ENCODE results near the gene TMPRSS9. TPM values are rescaled to one million over a fixed set of nuclear protein-coding genes. Genes with fewer than 3 reads are reported as not detected.

Gene TMPRSS9
- polyA plus RNA-seq, 1 donor (not counting 4 experiments of a cell fraction or from before 2014, with no cell fraction given): not detected

- Histone ChIP-seq H3K27ac (ENCODE audit: control insufficient read depth, insufficient read depth, low read length) (no peak overlapping the region), H3K4me2 (ENCODE audit: control insufficient read depth, extremely low read depth, insufficient read depth, low read depth, low read length) (no peak overlapping the region), H4K20me1 (ENCODE audit: control insufficient read depth, extremely low read depth, insufficient read depth, low read length) (peaks cover 7% of the 10 kb centered on the region), H3K9me3 (ENCODE audit: control insufficient read depth, low read depth, low read length) (no peaks in the 10 kb centered on the region), H3K9me1 (ENCODE audit: control insufficient read depth, extremely low read depth, insufficient read depth, low read length) (no peaks in the 10 kb centered on the region), H3K9ac (ENCODE audit: control insufficient read depth, extremely low read depth, insufficient read depth, low read length) (no peak overlapping the region), H3K4me1 (ENCODE audit: control insufficient read depth, extremely low read depth, insufficient read depth, low read length) (peaks cover 1% of the 10 kb centered on the region), H3K79me2 (ENCODE audit: control insufficient read depth, insufficient read depth, low read length) (peaks cover 20% of the 10 kb centered on the region), H3K4me3 (ENCODE audit: control insufficient read depth in 2 of 3, extremely low read depth in 1 of 3, insufficient read depth in 2 of 3, low read depth in 1 of 3, low read length in 3 of 3) (no peak overlapping the region), H2AFZ (ENCODE audit: control insufficient read depth, low read length) (no peak overlapping the region), H3K27me3 (ENCODE audit: control insufficient read depth, extremely low read depth, insufficient read depth, low read length) (no peaks in the 10 kb centered on the region), H3K36me3 (ENCODE audit: control insufficient read depth in 2 of 2, extremely low read depth in 1 of 2, insufficient read depth in 2 of 2, low read length in 2 of 2) (peaks cover 10 to 23% of the 10 kb centered on the region in 2 experiments)
- no peak for TF ChIP-seq EZH2 (IDR thresholded peaks at IDR 0.05; ENCODE audit: low read length)
- no peak for TF ChIP-seq CTCF (optimal IDR thresholded peaks at IDR 0.05 in 1 of 3, IDR thresholded peaks at IDR 0.05 in 1 of 3, conservative IDR thresholded peaks at IDR 0.05 in 1 of 3; ENCODE audit: extremely low read depth in 1 of 3, insufficient read depth in 2 of 3, low read length in 3 of 3)
- dilution Hi-C loops (cut with MboI; ENCODE audit: extremely low pct_ligation_motif_present, low sequenced_read_pairs): no loop called here
- DNase-seq (ENCODE audit: low read depth, low spot score) (no peak), FAIRE-seq (no peak)
These were observed 60.4 kb downstream of the TMPRSS9 start for GRCh38 chr19:2420490-2420889.

GRCh38 chr19:2421581-2422306 lies 61.7 kb downstream of the TMPRSS9 start:
- no peak overlapping the region for H2AFZ ChIP-seq (ENCODE audit: control insufficient read depth, low read length)
- FAIRE-seq (no peak), DNase-seq (ENCODE audit: low read depth, low spot score) (no peak)
- no peak overlapping the region for H3K9ac ChIP-seq (ENCODE audit: control insufficient read depth, extremely low read depth, insufficient read depth, low read length)
- dilution Hi-C loops (cut with MboI; ENCODE audit: extremely low pct_ligation_motif_present, low sequenced_read_pairs): no loop called here
- no peaks in the 10 kb centered on the region for H3K9me3 ChIP-seq (ENCODE audit: control insufficient read depth, low read depth, low read length)
- H3K36me3 ChIP-seq (ENCODE audit: control insufficient read depth in 2 of 2, extremely low read depth in 1 of 2, insufficient read depth in 2 of 2, low read length in 2 of 2): peaks cover 12 to 30% of the 10 kb centered on the region in 2 experiments
- H3K27ac ChIP-seq (ENCODE audit: control insufficient read depth, insufficient read depth, low read length): no peak overlapping the region
- no peak overlapping the region for H3K4me3 ChIP-seq (ENCODE audit: control insufficient read depth in 2 of 3, extremely low read depth in 1 of 3, insufficient read depth in 2 of 3, low read depth in 1 of 3, low read length in 3 of 3)
- H3K4me2 ChIP-seq (ENCODE audit: control insufficient read depth, extremely low read depth, insufficient read depth, low read depth, low read length): no peak overlapping the region
- H3K9me1 ChIP-seq (ENCODE audit: control insufficient read depth, extremely low read depth, insufficient read depth, low read length): peaks cover 2% of the 10 kb centered on the region
- peaks cover 12% of the 10 kb centered on the region for H3K4me1 ChIP-seq (ENCODE audit: control insufficient read depth, extremely low read depth, insufficient read depth, low read length)
- no peaks in the 10 kb centered on the region for H3K27me3 ChIP-seq (ENCODE audit: control insufficient read depth, extremely low read depth, insufficient read depth, low read length)
- H3K79me2 ChIP-seq (ENCODE audit: control insufficient read depth, insufficient read depth, low read length): peaks cover 32% of the 10 kb centered on the region
- H4K20me1 ChIP-seq (ENCODE audit: control insufficient read depth, extremely low read depth, insufficient read depth, low read length): peaks cover 15% of the 10 kb centered on the region
- no peak for TF ChIP-seq EZH2 (IDR thresholded peaks at IDR 0.05; ENCODE audit: low read length)
- TF ChIP-seq CTCF (optimal IDR thresholded peaks at IDR 0.05 in 1 of 3, IDR thresholded peaks at IDR 0.05 in 1 of 3, conservative IDR thresholded peaks at IDR 0.05 in 1 of 3; ENCODE audit: extremely low read depth in 1 of 3, insufficient read depth in 2 of 3, low read length in 3 of 3): no peak
